NCI-H1092 (cell line): ENCODE data around the gene PMEPA1.
A peak's percentile ranks its signal among the peaks of the same experiment; 100 is the strongest.

Experiments
- DNase-seq: peaks from one replicate; lab custom pipeline; 2025; lab: John Stamatoyannopoulos, UW

Gene PMEPA1

DNA sequence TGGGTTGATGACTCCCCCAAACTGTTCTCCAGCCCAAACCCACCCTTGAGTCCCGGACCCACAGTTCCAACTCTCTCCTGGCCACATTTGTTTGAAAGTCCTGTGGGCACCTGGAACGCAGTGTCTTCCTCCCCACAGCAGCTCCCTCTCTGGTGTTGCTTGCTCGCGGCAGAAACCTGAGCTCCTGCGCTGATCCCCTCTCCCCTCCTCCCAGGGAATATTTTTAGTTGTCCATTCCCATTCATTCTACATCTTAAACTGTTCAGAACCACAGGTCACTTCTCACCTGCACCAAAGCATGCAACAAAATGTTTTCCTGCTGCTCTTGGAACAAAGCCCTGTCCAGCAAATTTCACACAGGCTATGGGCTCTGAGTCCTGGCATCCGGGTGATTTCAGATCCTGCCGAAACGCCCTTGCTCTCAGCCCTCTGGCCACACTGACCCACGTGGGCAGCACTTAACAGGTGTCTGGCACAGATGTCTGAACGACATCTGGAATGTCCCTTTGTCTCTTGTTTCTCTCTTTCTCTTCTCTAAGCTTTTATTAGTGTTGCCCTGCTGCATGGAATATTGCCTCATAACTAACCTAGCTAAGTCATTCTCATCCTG is 27.0 kb upstream of the PMEPA1 start:
- no peak for DNase-seq

DNA sequence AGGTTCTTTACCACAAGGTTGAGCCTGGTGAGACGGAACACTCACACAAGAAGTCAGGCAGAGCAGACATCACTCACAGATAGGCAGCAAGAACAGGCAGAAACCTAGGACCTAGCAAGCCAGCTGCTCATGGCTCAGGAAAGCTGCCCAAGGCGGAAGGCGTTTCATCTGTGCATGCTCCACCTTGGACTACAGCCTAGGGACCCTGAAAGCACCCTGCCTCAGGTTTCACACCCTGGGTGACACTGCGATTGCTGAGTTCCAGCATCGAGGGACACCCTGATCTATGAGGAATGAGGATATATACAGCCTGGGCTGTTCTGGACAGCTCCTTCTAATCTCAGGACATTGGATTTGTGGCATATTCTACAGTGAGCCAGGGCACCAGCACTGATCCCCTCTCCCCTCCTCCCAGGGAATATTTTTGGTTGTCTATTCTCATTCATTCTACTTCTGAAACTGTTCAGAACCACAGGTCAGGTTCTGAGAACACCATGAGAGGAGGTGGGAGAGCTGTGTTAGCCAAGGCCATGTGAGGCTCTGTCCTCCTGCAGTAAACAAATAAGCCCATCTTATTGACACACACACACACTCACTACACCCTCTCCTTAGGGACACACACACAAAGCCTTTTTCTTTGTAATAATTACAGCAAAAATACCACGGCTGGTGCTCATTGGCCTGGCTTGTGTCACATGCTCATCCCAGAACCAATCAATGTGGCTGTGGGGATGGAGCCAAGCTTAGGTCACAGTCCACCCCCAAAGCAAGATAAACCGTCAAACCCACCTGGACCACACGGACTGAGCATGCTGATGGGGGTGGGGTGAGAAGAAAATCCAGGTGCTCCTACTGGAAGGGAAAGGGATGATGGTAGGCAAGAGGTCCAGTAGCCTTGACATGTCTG is 26.3 kb upstream of the PMEPA1 start:
- no peak for DNase-seq

DNA sequence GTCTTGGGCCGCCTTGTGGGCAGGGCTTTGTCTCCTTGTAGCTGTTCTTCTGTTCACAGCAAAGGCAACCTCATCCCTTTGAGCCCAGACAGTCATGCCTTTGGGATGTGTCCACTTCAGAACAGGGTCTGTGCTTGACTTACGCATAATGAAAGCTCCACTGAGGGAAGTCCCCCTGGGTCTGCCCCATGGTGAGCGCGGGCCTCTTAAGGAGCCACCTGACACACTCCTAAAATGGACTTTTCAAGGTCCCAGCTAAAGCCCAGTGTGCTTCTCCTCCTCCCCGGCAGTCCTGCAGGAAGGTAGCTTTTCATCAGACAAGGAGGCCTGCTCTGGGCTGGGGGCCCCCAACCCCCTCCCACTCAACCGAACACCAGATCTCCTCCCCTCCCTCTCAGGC is 24.9 kb upstream of the PMEPA1 start:
- no peak for DNase-seq

DNA sequence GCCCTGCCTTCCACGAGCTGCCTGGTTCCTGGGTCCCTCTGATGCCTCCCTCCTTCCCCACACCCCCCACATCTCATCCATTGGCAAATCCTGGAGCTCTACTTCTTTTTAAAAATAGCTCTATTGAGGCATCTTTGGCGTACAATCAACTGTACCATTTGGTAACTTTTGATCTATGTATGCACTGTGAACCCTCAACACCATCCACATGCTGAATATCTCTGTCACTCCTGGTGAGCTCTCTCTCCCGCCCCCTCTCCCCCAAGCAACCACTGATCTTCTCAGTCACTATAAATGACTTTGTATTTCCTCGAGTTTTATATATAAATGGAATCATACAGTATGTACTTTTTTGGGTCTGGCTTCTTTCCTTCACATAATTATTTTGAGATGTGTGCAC is 22.4 kb upstream of the PMEPA1 start:
- DNase-seq: no peak

DNA sequence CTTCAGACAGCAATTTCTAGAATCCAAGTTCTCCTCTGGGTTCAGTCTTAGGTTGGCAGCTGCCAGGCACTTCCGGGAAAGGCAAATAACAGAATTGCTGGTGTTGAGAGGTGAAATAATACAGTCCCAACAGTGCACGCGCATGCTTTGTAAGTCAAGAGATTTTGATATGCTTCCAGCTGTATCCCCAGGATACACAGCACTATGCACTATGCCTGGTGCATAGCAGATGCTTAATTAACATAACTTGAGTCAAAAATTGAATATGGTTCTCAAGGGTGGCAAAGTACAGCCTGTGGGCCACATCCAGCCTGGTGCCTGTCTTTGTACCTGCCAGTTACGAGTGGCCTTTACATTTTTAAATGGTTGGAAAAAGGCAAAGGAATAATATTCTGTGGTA is 18.9 kb upstream of the PMEPA1 start:
- DNase-seq: no peak

DNA sequence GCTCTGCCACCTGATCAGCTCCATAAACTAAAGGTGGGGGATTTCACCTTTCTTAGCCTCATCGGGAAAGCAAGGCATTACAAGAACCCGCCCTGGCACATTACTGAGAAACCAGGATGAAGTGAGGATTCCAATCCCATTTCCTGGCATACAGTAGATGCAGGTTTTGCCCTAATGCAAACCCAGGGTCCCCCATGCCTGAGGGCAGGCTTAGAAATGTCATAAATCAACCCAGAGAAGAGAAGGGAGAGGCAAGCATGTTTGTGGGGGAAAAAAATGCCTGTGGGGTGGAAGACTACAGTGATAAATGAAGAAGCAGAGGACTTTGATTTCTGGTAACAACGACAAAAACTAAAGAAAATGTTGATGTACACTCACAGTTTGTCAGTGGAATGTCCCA is 18.0 kb upstream of the PMEPA1 start:
- DNase-seq: no peak

DNA sequence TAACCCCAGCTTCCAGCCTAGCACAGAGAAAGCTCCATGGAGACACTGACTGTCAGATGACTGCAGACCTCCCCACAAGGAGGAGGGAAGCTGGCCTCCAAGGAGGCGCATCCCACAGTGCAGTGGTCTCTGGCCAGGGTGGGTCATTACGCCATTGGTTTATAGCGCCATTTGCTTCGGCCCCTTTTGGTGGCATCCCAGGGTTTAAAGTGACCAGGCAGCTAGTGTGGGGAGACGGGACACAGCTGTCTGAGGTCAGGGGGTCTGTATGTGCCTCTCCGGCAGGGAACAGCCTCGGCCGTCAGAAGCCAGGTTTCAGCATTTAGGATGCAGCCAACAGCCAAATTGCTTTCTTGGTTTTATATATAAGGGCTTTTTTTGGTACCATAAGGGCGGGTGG is 15.8 kb upstream of the PMEPA1 start:
- DNase-seq: no peak

DNA sequence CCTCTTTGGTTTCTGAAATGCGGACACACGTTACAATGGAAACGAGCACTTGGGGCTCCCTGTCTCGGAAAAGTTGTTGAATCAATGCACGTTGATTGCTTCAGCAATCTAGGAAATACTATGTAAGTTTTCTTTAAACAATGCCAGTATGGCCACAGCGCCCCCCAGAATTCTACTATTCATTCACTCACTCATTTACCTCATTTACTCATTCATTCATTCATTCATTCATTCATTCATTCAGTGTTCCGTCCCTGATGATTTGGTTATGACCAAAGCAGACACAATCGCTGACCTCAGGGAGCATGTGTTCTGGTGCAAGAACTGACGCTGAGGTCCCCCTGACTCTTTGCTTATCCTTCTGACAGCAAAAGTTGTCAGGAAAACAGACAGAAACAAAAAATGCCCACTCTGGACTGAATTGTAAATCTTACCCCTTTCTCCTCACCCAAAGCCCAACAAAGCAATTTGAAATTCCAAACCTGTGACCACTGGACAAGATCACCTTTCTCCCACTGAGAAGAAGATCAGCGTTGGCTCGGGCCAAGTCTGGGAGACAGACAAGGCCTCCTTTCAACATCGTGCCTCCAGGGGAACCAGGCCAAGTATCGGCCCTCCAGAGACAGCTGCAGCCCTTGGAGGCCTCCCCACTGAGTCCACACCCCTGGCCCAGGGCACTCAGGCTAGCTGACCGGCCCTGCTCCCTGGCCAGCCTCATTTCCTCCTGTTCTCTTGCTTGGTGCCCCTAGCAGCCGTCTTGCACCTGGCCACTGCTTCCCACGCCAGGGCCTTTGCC is 15.0 kb upstream of the PMEPA1 start:
- DNase-seq: no peak

DNA sequence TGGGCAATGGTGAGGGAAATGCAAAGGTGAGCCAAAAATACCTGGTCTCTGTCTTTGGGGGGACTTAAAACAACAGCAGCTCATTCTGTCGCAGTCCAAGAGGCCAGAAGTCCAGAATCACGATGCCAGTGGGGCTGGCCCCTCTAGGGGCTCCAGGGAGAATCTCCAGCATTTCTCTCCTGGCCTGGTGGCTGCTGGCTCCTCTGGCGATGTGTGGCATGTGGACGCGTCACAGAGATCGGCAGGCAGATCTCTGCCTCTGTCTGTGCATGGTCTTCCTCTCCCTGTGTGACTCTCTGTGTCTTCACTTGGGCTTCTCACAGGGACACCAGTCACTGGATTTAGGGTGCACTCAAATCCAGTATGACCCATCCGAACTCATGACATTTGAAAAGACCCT is 14.0 kb upstream of the PMEPA1 start:
- no peak for DNase-seq

DNA sequence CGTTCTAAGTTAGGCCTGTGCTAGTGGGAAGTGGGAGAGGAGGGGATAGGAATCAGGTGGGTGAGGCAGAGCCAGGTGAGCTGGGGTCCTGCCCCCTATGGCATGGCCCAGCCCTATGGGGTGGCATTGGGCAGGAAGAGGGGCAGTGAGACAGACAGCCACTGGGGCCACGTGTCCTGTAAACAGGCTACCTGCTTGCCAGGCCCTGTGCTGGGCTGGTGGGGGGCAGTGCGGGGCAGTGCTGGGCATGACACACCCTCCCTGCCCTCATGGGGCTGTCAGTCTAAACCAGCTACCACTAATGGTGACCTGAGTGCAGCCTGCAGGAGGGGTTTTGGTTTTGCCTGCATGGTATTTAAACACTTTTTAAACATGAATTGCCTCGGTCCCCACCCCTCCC is 10.1 kb upstream of the PMEPA1 start:
- no peak for DNase-seq

DNA sequence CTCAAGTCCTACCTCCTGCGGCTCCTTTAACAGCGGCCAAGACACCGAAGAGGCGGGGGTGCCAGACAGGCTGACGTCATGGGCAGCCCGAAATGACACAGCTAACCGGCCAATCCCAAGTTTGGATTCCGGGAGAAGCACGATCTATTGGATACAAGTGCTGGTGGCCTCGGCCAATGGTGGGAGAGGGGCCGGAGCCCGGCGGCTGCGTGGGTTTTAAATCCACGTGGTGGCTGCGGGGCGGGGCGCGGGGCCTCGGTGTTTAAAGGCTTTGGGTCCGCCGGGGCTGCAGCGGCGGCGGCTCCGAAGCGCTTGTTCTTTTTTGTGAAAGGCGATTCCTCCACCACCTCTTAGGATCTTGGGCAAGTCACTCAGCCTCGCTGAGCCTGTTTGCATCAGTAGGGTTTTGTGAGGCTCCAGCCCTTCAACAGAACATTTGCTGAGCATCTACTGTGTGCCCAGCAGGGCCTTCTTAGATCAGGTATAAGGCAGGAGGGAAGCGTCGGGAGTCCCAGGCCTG is 8.7 kb upstream of the PMEPA1 start:
- peak; percentile 92 for DNase-seq

DNA sequence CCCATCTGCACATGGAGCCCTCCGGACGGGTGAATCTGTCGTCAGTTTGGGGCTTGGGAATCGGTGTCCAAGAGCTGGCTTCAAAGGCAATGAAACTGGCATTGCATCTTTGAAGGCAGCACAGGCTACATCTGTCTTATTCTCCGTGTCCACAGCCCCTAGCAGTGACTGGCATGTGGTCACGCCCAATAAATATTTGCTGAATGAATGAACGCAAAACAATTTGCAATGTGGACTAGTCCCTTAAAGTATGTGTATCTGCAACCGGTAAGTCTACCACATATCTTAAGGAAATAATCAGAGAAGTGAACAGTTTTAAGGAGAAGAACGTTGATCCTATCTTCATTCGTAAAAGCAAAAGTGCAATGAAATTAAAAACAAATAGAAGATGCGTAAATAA is 8.0 kb upstream of the PMEPA1 start:
- DNase-seq: no peak

DNA sequence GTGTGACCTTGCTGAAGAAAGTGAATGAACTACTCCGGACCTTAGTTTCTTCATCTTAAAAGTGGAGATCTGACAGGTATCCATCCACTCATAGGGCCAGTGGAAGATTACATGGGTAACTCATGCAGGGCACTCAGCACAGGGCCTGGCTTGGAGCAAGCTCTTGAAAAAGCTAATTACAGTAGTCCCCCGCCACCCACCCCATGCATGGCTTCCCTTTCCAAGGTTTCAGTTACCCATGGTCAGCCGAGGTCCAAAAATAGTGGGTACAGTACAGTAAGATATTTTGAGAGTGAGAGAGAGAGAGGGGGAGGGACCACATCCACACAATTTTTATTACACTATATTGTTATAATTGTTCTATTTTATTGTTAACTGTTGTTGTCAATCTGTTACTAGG is 7.1 kb upstream of the PMEPA1 start:
- DNase-seq: no peak

DNA sequence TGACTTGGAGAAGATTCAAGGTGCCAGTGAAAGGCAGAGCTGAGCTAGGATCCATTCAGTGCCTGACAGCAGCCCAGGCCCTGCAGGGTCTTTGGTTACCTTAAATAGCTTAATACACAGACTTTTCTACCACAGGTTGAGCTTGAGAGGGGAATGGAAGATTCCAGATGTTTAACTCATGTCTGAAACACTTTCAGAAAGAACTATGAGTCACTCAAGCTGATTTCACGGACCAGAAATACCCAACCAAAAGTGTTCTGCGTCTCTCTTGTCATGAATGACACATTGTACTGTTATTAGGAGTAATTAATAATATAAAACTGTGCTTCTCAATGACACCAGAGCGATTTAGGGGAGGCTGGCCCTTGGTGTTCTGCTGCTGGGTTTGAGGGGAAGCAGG is 6.4 kb upstream of the PMEPA1 start:
- DNase-seq: no peak

DNA sequence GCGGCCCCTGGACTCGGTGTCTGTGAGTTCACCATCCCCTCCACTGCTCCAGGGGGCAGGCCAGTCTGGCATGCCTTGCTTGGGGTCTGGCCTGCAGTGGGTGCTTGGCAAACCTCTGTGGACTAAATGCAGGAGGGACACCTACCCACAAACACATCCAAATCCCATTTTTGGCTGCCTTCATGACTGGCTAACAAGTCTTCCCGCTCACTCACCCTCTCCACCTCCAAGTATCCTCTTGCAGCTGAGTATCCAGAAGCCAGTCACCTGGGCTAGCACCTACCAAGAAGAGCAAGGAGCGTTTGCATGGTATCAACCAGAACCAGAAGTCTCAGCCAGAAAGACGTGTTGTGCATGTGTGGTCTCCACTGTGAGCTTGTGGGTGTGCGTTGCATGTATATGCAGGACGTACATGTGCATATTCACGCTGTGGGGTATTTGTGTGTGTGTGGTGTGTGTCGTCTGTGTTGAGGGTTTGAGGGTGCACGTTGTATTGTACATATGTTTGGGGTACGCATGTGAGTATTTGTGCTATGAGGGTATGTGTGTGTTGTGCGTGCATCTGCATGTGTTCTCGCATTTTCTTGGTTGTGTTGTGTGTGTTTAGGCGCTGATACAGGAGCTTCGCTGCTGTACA is 5.6 kb upstream of the PMEPA1 start:
- DNase-seq: no peak

DNA sequence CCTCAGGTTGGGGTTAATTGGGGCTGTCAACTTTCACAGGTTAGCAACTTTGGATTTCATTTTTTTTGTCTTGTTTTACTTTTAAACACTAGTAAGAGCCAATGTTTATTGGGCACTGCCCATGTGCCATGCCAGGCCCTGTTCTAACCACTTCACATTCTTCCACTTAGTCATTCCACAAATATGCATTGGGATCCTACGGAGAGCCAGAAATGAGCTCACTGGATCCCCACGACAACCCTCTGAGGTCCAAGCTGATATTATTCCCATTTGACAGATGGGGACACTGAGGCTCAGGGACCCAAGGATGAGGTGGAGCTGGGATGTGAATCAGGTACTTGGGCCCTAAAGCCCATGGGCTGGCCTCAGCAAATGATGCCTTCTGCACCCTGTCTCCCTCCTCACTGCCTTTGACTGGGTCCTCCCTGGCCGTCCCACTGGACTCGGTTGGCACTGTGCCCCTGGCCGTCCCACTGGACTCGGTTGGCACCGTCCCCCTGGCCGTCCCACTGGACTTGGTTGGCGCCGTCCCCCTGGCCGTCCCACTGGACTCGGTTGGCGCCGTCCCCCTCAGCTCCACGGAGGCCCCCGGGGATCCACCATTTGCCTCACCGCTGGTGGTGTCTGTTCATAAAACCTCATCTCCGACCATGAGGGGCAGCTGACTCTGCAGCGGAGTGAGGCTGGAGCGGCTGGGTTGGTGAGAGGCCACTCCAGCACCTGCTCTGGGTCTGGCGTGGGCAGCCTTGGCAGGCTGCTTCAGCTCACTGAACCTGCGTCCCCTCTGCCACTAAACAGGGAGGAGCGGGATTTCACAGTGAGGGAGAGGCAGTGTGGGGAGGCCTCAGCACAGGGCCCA is 4.8 kb upstream of the PMEPA1 start:
- no peak for DNase-seq

DNA sequence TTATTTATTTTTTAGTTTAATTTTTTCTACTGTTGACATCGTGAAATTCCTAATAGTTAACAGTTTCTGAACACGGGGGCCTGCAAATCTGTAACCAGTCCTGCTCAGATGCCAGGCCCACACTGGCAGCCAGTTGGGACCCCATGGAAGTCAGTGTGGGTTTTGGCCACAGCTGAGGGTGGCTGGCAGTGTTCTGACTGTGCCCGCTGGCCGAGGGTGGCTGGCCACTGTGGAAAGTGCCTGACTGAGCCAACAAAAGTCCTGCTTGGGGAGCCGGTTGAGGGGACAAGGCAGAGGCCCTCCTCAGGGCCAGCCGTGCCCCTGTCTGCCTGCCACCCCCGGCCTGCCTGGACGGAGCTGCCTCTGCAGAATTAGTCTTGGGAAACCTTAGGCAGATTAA is 4.1 kb upstream of the PMEPA1 start:
- DNase-seq: no peak

DNA sequence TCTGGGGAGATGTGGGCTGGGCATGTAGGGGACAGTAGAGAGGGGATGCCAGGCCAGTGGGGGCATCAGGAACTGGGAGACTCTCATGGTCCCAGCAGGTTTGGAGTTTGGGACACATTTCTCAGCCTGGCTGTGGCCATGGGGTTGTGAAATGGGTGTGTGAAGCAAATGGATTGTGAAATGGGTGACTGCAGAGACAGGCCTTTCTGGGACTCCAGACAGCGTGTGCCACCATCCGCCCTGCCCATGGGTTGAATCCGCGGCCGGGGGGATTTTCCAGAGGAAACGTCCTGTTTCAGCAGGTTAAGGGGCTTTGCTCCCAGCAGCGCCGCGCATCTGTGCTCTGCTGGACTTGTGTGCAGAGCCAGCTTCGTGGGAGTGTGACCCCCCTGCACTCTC is 3.7 kb upstream of the PMEPA1 start:
- DNase-seq: no peak

DNA sequence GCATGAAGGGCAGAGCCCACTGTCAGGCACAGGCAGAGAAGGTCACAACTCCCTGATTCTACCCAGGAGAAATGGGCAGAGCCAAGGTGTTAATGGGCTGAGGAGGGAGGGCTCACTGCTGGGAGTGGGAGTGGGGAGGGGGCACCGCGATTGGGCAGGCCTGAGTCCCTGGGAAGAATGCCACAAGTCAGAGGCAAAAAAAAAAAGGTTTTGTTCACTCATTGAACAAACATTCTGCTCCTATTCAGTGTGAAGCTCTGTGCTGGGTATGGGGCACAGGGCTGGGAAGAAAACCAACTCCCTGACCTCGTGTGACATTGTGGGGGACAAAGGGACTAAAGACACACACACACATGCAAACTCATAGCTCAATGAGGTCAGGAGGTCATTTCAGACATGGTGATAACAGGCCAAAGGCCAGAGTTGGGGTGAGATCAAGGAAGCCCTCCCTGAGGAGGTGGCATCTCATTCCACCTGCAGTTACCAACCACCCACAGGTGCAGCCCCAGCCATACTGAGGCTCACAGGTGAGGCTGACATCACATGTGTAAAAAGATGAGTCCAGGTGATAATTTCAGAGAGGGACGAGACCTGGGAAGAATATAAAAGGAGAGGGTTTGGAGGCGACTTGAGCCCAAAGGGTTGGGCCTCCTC is 3.2 kb upstream of the PMEPA1 start:
- no peak for DNase-seq

DNA sequence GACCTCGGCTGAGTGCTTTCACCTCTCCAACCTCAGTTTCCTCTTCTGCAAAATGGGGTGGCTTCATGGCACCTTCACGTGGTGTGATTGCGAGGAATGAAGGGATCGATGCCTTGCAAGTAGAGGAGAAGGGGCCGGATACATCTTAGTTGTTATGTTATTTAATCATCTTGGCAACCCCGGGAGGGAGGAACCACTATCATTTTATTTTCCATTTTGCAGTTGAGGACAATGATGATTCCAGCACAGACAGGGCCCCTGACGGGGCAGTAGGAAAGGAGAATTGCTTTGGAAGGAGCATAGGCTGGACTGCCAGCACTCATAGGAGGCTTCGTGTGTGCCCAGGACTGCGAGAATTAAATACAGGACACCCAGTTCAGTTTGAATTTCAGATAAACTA is 2.5 kb upstream of the PMEPA1 start:
- DNase-seq: no peak

DNA sequence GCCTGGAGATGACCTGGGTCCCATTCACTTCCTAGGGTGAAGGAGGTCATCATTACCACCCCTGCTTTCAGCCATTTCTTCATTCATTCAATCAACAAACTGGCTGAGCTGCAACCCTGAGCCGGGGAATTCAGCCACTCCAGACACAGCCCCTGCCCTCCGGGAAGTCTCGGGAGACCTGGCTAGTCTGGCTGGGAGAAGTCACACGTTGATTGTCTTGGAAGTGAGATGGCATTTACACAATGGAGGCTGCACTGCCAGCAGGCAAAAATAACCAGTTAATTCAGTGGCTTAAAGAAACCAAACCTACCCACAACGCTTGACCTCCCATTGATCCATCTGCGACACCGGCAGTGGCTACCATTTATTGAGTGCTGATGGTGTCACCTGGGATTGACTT is 2.0 kb upstream of the PMEPA1 start:
- no peak for DNase-seq
